HEK293T (cell line): Measurements from ENCODE around the gene ZNF467.

Experiments used
- FOXK2 ChIP-seq: fragments of 450-650 bp; IDR thresholded peaks from 2 replicates; pipeline ENCODE4 v1.6.1; 2016; ENCODE audit warnings: mild to moderate bottlenecking
- FOXM1 ChIP-seq: fragments of 450-650 bp; IDR thresholded peaks from 2 replicates; pipeline ENCODE4 v1.6.1; 2017; ENCODE audit warnings: mild to moderate bottlenecking, borderline replicate concordance
- TF ChIP-seq, protein P1 (sequence below): fragments of 450-650 bp; IDR thresholded peaks from 2 replicates; pipeline ENCODE4 v1.6.1; 2016

GRCh38 chr7:149806726-149807125 lies 33.3 kb upstream of the ZNF467 start:
- TF ChIP-seq FOXK2: no peak
- TF ChIP-seq, protein P1, sequence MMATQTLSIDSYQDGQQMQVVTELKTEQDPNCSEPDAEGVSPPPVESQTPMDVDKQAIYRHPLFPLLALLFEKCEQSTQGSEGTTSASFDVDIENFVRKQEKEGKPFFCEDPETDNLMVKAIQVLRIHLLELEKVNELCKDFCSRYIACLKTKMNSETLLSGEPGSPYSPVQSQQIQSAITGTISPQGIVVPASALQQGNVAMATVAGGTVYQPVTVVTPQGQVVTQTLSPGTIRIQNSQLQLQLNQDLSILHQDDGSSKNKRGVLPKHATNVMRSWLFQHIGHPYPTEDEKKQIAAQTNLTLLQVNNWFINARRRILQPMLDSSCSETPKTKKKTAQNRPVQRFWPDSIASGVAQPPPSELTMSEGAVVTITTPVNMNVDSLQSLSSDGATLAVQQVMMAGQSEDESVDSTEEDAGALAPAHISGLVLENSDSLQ: no peak
- no peak for TF ChIP-seq FOXM1
